ENCODE results near the gene GOLGA8M. TPM values are rescaled to one million over a fixed set of nuclear protein-coding genes. Genes with fewer than 3 reads are reported as not detected.
A peak's percentile ranks its signal among the peaks of the same experiment; 100 is the strongest.
"Not testable (repeated sequence)": the region's sequence is repeated elsewhere in the genome, so short reads cannot be mapped to it uniquely, and the experiment has no call there.

Gene GOLGA8M
- 1 to 10 TPM; 2.0 to 4.5 (median 3.0) TPM for polyA plus RNA-seq (ENCODE audit: insufficient read length in 4 of 4)

- not testable (repeated sequence) for DNase-seq (ENCODE audit: low read depth in 4 of 4, low spot score in 2 of 4)
These were observed at the start of gene GOLGA8M for GRCh38 chr15:28712270-28712669. GOLGA8M (minus strand) TSS chr15:28712421; CDS start chr15:28712323, 98 bp downstream.

- DNase-seq (ENCODE audit: low read depth in 4 of 4, low spot score in 2 of 4): not testable (repeated sequence)
These were observed 30.7 kb upstream of the GOLGA8M start for GRCh38 chr15:28742890-28743289.

GRCh38 chr15:28738590-28739292, 26.5 kb upstream of the GOLGA8M start:
- not testable (repeated sequence) for DNase-seq (ENCODE audit: low read depth in 4 of 4, low spot score in 2 of 4)

DNA sequence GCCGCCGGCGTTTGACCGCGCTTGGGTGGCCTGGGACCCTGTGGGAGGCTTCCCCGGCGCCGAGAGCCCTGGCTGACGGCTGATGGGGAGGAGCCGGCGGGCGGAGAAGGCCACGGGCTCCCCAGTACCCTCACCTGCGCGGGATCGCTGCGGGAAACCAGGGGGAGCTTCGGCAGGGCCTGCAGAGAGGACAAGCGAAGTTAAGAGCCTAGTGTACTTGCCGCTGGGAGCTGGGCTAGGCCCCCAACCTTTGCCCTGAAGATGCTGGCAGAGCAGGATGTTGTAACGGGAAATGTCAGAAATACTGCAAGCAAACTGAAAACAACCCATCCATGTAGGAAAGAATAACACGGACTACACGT, 26.0 kb upstream of the GOLGA8M start:
- not testable (repeated sequence) for DNase-seq (ENCODE audit: low read depth in 4 of 4, low spot score in 2 of 4)

DNA sequence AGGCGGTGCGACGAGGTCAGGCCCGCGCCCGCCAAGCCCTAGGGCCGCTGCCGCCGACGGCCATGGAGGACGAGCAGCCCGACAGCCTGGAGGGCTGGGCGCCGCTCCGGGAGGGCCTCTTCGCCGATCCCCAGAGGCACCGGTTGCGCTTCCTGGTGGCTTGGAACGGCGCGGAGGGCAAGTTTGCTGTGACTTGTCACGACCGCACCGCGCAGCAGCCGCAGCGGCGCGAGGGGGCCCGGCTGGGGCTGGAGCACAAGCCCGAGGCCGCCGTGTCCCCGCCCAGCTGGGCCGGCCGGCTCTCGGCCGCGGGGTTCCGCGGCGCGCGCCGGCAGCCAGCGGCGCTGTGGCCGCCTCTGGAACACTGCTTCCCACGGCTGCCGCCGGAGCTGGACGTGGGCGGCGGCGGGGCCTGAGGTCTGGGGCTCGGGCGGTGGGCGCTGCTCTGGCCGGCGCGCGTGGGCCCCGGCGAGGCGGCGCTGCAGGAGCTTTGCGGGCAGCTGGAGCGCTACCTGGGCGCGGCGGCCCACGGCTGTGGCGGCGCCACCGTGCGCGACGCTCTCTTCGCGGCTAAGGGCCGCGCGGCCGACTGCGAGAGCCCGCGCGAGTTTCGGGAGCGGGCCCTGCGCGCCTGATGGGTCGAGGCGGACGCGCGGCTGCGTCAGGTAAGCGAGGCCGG, 25.4 kb upstream of the GOLGA8M start:
- DNase-seq (ENCODE audit: low read depth in 4 of 4, low spot score in 2 of 4): peak in 2 of 4 donors; percentile 0 to 3

DNA sequence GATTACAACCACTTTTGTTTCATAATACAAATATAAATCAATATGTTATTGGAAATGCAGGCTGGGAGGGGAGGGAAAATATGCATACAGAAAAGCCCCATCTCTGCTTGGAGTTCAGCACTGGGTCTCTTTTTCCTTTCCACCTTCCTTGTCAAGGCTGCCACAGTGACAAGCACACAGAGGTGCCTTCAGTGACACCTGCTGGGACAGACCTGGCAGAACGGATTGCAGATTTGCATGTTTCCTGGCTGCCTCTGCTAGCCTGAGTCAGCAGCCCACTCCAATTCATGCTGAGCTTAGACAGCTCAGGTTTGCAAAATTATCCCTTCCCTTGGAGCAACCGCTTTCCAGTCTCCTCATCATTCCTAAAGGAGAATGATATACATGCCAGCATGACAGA, 15.8 kb upstream of the GOLGA8M start:
- not testable (repeated sequence) for DNase-seq (ENCODE audit: low read depth in 4 of 4, low spot score in 2 of 4)

DNA sequence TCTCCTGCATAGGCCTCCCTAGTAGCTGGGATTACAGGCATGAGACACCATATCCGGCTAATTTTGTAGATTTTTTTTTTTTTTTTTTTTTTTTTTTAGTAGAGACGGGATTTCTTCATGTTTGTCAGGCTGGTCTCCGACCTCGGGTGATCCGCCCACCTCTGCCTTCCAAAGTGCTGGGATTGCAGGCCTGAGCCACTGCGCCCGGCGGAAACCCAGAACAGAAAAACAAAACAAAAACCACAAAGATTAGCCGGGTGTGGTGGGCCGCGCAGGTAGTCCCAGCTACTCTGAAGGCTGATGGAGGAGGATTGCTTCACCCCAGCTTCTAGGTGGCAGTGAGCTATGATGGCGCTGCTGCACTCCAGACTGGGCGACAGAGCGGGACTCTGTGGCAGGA, 14.8 kb upstream of the GOLGA8M start:
- not testable (repeated sequence) for DNase-seq (ENCODE audit: low read depth in 4 of 4, low spot score in 2 of 4)

GRCh38 chr15:28726102-28726501, 13.9 kb upstream of the GOLGA8M start:
- DNase-seq (ENCODE audit: low read depth in 4 of 4, low spot score in 2 of 4): no peak

DNA sequence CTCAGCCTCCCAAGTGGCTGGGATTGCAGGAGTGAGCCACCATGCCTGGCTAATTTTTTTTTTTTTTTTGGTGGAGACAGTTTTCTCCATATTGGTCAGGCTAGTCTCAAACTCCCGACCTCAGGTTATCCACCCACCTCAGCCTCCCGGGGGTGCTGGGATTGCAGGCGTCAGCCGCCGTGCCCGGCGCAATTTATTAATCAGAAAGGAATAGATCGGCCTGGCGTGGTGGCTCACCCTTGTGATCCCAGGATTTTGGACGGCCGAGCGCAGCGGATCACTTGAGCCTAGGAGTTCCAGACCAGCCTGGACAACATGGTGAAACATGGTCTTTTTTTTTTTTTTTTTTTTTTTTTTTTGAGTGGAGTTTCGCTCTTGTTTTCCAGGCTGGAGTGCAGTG, 13.3 kb upstream of the GOLGA8M start:
- DNase-seq (ENCODE audit: low read depth in 4 of 4, low spot score in 2 of 4): no peak

- not testable (repeated sequence) for DNase-seq (ENCODE audit: low read depth in 4 of 4, low spot score in 2 of 4)
These were observed 11.8 kb upstream of the GOLGA8M start for GRCh38 chr15:28723986-28724385.

DNA sequence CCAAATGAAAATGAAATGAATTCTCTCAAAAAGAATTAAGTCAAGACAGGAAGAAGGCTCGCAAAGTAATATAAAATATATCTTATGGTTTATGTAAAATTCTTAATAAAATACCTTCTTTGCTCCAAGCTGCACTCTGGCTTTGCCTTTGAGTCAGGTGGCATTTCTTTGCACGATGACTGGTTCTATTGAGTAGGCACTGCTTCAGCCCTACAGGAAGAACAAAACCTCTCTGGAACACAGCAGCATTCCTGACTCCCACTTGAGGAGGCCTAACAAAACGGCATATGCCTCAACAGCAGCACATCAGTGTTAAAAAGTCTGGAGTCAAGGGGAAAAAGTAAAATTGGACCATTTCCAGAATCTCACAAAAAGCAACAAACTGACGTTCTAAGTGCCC, 7.4 kb upstream of the GOLGA8M start:
- DNase-seq (ENCODE audit: low read depth in 4 of 4, low spot score in 2 of 4): not testable (repeated sequence)

GRCh38 chr15:28718576-28718975, 6.4 kb upstream of the GOLGA8M start:
- DNase-seq (ENCODE audit: low read depth in 4 of 4, low spot score in 2 of 4): not testable (repeated sequence)

GRCh38 chr15:28714176-28714575, 2.0 kb upstream of the GOLGA8M start:
- not testable (repeated sequence) for DNase-seq (ENCODE audit: low read depth in 4 of 4, low spot score in 2 of 4)

- DNase-seq (ENCODE audit: low read depth in 4 of 4, low spot score in 2 of 4): not testable (repeated sequence)
These were observed 8.3 kb downstream of the GOLGA8M start for GRCh38 chr15:28703927-28704326.

- DNase-seq (ENCODE audit: low read depth in 4 of 4, low spot score in 2 of 4): not testable (repeated sequence)
These were observed 9.8 kb downstream of the GOLGA8M start for GRCh38 chr15:28702427-28702826.

GRCh38 chr15:28694006-28694751, 18.0 kb downstream of the GOLGA8M start:
- DNase-seq (ENCODE audit: low read depth in 4 of 4, low spot score in 2 of 4): not testable (repeated sequence)

- not testable (repeated sequence) for DNase-seq (ENCODE audit: low read depth in 4 of 4, low spot score in 2 of 4)
These were observed 19.2 kb downstream of the GOLGA8M start for GRCh38 chr15:28693021-28693420.

DNA sequence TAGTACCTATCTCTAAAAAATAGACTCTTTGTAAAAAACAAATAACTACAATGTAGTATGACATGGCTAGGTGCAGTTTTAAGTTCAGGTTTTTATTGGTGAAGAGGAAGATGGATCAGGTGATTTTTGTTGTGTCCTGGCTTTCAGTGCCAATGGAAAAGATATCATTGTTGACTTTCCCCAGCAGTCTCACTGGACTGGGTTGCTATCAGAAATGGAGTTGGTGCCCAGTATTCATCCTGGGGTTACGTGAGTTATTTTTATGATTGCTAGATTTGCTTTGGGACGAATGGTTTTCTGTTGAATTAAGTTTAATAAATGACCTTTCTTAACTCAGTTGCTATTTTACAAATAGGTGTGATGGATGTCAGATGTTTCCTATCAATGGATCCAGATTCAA, 38.7 kb downstream of the GOLGA8M start:
- DNase-seq (ENCODE audit: low read depth in 4 of 4, low spot score in 2 of 4): not testable (repeated sequence)

GRCh38 chr15:28672122-28672521, 40.1 kb downstream of the GOLGA8M start:
- not testable (repeated sequence) for DNase-seq (ENCODE audit: low read depth in 4 of 4, low spot score in 2 of 4)

- not testable (repeated sequence) for DNase-seq (ENCODE audit: low read depth in 4 of 4, low spot score in 2 of 4)
These were observed 45.8 kb downstream of the GOLGA8M start for GRCh38 chr15:28666402-28666801.

DNA sequence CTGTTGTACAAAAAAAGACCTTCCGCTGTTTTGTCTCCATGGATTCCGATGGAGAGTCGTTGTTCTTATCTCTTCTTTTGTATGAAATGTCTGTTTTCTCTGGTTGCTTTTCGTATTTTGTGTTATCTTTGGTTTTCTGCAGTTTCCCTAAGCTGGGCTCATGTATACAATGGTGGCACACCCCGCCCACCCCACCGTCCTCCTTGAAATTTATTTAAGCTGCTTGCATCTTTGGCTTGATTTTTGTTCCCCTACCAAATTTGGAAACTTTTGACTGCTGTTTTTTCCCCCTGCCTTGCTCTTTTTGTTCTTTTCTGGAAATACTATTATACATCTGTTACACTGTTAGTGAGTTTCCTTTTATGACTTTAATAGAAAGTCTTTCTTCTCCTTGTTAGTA, 47.6 kb downstream of the GOLGA8M start:
- DNase-seq (ENCODE audit: low read depth in 4 of 4, low spot score in 2 of 4): not testable (repeated sequence)
